Activated naive CD8-positive, alpha-beta T cell treated with anti-CD3 and anti-CD28 coated beads, Interleukin-2, amount 50 U/mL, for 16 hours (primary cell): ENCODE measurements around the gene MYL11.
"Not testable (repeated sequence)": the region's sequence is repeated elsewhere in the genome, so short reads cannot be mapped to it uniquely, and the experiment has no call there.

Experiments used
- DNase-seq: peaks from one replicate; pipeline ENCODE4 v3.0.0-alpha.2; 2020; ENCODE audit warnings: low read depth, low spot score

The MYL11 gene

DNA sequence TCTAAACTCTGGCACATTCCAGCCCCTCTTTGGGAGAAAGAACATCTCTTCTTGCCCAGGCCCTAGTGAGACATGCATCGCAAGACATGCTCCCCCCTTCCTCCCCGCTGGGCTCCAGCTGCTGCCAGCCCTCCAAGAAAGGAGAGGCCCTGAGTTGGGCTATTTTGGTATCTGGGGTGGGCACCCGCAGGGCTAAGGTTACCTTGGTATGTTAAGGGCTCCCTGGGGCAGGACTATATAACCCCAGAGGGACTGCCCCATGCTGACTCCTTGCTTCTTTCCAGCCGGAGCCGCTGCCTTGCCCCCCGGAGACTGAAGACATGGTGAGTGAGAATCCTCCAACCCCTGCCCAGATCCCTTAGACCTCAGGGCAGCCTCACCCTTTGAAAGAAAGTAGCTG is at the start of gene MYL11:
MYL11 (plus strand) TSS at position 265 of the 400 bp plus-strand sequence; CDS start at position 321, 56 bp downstream.
- DNase-seq, result no peak

GRCh38 chr16:30334473-30334989 is 40.1 kb upstream of the MYL11 start:
- DNase-seq, result peak; percentile 66

- DNase-seq, result peak; percentile 51
Measured at GRCh38 chr16:30335028-30335597, 39.5 kb upstream of the MYL11 start.

GRCh38 chr16:30335598-30336474 is 38.8 kb upstream of the MYL11 start:
- no peak for DNase-seq

DNA sequence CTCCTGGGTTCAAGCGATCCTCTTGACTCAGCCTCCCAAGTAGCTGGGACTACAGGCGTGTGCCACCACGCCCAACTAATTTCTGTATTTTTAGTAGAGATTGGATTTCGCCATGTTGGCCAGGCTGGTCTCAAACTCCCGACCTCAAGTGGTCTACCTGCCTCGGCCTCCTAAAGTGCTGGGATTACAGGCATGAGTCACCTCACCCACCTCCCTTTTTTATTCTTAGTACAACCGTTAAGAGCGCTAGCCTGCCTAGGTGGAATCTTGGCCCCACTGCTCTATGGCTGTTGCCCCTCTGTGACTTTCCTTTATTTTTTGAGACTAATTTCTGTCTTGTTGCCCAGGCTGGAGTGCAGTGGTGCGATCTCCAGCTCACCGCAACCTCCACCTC is 36.6 kb upstream of the MYL11 start:
- DNase-seq, result not testable (repeated sequence)

DNA sequence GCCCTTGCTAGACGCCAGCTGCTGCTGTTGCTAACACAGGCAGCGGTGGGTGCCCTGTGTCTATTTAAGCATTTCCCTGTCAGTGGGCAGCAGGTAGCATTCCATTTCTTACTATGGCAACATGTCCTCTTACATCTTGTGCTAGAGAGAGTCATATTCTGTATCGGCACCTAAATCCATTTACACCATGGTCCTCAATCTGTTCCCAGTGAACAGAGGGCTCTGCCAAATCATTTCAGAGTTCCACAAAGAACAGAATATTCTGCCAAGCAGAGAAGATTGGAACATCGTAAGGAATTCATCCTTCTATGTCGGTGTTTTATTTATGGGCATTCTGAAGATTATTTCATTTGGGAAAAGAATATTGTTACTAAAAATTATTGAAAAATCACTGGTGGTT is 35.9 kb upstream of the MYL11 start:
- DNase-seq, result not testable (repeated sequence)

DNA sequence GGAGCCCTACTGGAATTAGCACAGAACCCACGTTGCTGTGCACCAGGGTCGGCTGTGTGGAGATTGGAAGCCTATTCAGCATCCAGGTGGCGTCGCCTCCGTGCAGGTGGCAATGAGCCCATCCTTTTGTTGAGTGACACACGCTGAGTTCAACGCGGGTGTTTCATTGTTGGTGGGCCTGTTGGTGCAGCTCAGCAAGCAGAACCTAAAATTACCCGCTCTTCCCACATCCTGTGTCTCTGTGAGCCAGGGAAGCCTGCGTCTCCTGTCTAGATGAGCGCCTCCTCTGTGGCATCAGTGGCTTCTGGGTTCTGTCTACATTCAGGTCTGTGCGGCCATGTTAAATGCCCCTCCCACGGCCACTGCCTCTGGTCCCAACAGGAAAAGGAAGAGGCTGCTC is 34.0 kb upstream of the MYL11 start:
- DNase-seq, result no peak

GRCh38 chr16:30341971-30342370 is 32.6 kb upstream of the MYL11 start:
- DNase-seq, result not testable (repeated sequence)

GRCh38 chr16:30342751-30343490 is 31.7 kb upstream of the MYL11 start:
- DNase-seq, result no peak

GRCh38 chr16:30343491-30343820 is 31.1 kb upstream of the MYL11 start:
- DNase-seq, result not testable (repeated sequence)

DNA sequence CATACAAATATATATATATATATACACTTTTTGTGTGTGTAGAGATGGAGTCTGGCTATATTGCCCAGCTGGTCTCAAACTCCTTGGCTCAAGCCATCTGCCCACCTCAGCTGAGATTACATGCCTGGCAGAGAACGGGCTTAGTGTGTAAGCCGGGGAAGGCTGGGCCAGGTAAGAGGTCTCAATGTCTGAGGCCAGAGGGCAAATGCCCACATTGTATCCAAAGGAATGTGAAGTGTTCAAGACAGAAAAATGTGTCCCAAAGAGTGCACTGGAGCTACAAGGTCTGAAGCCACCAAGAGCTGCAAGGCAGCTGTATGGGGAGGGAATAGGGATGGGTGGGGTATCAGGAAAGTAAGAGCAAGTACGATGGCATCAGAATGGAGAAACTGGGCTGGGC is 28.3 kb upstream of the MYL11 start:
- DNase-seq, result no peak

DNA sequence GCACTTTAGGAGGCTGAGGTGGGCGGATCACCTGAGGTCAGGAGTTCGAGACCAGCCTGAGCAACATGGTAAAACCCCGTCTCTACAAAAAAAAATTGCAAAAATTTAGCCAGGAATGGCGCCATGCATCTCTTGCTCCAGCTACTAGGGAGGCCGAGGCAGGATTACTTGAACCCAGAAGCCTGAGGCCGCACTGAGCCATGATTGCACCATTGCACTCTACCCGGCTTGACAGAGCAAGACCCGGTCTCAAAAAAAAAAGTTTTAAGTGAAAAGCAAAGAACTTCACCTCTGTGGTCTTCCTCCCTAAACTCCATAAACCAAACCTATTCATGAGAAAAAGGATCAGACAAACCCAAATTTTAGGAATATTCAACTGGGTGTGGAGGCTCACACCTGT is 26.5 kb upstream of the MYL11 start:
- no peak for DNase-seq

DNA sequence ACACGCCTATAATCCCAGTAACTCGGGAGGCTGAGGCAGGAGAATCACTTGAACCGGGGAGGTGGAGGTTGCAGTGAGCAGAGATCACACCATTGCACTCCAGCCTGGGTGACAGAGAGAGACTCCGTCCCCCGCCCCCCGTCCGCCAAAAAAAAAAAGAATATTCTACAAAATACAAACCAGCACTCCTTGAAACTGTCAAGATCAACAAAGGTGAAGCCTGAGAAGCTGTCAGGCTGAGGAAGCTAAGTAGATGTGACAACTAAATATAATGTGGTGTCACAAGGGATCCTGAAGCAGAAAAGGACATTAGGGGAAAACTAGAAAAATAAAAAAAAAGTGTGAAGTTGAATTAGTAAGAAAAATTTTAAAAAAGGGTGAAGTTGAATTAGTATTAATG is 25.7 kb upstream of the MYL11 start:
- no peak for DNase-seq

- no peak for DNase-seq
Measured at GRCh38 chr16:30349675-30350074, 24.9 kb upstream of the MYL11 start.

- DNase-seq, result no peak
Measured at GRCh38 chr16:30350134-30350871, 24.3 kb upstream of the MYL11 start.

DNA sequence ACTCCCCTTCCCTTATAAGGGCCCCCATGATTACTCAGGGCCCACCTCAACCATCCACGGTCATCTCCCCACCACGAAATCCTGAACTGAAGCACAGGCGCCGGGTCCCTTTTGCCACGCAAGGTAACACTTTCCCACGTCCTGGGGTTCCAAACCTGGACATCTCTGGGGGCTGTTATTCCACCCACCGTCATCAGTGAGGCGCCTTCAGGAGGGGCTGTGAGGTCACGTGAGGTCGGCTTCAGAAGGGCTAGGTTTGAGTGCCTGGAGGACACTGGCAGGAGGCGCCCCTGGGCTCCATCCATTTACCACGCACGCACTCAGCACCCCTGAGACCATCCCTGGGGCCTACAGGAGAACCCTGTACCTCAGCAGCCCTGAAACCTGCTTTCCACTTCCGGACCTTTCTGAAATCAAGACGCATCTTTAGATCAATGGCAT is 23.6 kb upstream of the MYL11 start:
- DNase-seq, result no peak

DNA sequence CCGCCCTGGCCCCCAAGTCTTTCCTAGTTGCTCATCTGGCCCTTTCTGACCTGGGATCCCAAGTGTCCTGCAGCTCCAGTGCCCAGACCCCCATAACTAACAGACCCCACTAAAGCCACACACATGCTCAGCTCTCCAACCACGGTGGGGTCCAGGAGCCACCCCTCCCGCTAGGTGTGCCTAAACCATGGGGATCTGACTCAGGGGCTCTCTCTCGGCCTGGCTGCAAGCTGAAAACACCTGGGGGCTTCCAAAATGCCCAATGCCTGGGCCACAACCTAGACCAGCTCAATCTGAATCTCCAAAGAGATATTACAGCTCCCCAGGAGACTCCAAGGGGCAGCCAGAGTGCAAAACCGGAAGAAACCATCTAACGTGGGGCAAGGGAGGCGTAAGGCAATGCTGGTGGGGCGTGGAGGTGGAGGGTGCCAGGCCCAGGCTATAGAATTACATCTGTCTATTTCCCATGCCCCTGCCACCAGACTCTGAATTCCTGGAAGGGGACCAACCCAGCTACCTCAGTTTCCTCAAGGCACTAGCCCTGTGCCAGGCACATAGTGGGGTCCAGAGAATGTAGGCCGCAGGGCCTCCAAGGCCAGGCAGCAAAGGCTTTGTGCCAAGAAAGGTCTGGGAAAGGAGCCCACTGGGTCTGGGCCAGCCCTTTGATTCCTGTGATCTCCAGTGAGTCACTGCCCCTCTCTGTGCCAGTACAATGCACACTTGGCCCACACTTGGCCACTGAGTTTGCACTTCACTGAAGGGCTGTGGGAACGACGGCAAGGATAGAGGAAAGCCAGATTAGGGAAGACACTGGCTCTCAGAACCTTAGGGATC is 22.8 kb upstream of the MYL11 start:
- no peak for DNase-seq

DNA sequence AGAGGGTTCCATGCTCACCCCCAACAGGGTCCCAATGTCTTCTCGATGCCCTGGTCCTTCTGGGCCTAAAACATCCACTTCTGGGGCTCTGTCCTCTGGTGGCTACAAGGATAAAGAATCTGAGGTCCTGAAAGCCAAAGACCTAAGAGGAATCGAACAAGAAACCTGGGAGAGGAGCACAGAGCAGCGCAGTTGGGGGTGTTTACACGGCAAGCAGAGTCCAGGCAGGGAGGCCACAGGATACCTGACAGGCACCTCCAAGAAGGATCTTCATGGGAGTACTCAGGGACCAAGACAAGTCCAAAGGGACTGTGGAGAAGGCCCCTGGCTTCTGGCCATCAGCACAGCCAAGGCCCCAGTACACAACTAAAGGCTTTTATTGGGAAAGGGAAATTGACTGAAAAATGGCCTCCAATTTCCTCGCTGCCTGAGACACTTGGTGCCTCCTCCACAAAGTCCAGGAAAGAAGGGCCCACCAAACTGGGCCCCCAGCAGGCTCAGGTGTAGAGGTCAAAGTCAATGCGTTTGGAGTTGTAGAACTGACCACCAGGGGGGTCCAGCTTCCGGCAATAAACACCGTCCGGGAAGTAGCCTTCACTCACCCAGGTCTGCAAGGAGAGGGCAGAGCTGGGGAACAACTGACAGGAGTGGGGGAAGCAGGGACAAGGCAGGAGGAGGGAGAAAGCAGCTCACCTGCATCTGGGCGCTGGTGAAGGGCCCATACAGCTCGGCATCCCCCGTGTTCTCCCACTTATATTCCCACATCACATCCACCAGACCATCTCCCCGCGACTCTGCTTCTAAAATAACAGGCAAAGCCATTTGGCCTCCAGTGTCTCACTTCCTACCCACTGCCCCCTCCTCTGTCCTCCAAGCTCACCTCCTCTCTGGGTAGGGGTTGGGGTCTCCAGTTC is 21.9 kb upstream of the MYL11 start:
- no peak for DNase-seq

DNA sequence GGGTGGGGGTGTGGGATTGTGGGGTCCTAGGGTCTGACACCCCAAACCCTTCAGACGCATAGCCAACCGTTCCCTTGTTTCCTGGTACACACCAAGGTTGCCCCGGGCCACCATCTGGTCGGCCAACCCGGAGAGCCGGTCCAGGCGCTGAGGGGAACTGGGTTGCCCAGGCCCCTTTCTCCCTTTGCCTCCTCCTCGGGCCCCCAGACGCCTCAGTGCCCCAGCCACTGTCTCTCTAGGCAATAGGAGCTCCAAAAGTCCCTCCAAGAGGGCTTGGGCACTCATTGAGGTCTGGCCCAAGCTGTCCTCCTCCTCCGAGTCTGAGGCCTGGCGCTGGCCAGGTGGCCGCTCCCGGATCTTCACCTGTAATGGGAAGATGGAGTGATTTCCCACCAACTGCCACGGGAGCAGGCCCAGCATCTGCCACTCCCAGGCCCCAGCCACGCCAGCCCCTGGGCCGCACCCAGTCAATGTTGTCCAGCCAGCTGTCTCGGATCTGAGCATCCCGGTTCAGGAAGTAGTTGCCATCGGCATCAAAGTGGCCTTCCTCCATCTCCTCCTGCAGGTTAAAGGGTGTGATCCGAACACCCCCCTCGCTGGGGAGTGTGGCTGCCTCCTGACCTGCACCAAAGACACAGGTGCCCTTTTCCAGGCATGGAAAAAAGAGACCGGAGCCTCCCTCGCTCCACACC is 21.0 kb upstream of the MYL11 start:
- DNase-seq, result no peak
